ENCODE measurements around the gene PRR20C.
"Not testable (repeated sequence)": the region's sequence is repeated elsewhere in the genome, so short reads cannot be mapped to it uniquely, and the experiment has no call there.

Gene PRR20C

GRCh38 chr13:57153761-57154160 lies at the start of gene PRR20C:
Gene PRR20C, plus strand, starts transcription at chr13:57154061. Its CDS starts 387 bp downstream, at chr13:57154448.
- not testable (repeated sequence) for DNase-seq

GRCh38 chr13:57114945-57115344 lies 38.9 kb upstream of the PRR20C start:
- no peak for DNase-seq

GRCh38 chr13:57123681-57124080 lies 30.2 kb upstream of the PRR20C start:
- DNase-seq = no peak

GRCh38 chr13:57128909-57129308 lies 25.0 kb upstream of the PRR20C start:
- DNase-seq = no peak

- no peak for DNase-seq
These were observed 17.8 kb upstream of the PRR20C start for GRCh38 chr13:57136093-57136492.

- DNase-seq = no peak
These were observed 16.3 kb upstream of the PRR20C start for GRCh38 chr13:57137585-57137984.

GRCh38 chr13:57138988-57139387 lies 14.9 kb upstream of the PRR20C start:
- no peak for DNase-seq

GRCh38 chr13:57139781-57140180 lies 14.1 kb upstream of the PRR20C start:
- not testable (repeated sequence) for DNase-seq

GRCh38 chr13:57140235-57140968 lies 13.5 kb upstream of the PRR20C start, which contains the start of gene PRR20A:
Gene PRR20A, plus strand, starts transcription at chr13:57140918. Its CDS starts 387 bp downstream, at chr13:57141305.
- not testable (repeated sequence) for DNase-seq

GRCh38 chr13:57147188-57147587 lies 6.7 kb upstream of the PRR20C start, which contains the start of gene PRR20B:
Gene PRR20B, plus strand, starts transcription at chr13:57147488. Its CDS starts 387 bp downstream, at chr13:57147875.
- not testable (repeated sequence) for DNase-seq

- not testable (repeated sequence) for DNase-seq
These were observed 5.8 kb upstream of the PRR20C start for GRCh38 chr13:57148106-57148505.

- not testable (repeated sequence) for DNase-seq
These were observed 6.5 kb downstream of the PRR20C start, which contains the start of gene PRR20D for GRCh38 chr13:57160332-57160731. Gene PRR20D, plus strand, starts transcription at chr13:57160632. Its CDS starts 387 bp downstream, at chr13:57161019.

GRCh38 chr13:57166897-57167296 lies 13.0 kb downstream of the PRR20C start, which contains the start of gene PRR20E:
Gene PRR20E, plus strand, starts transcription at chr13:57167197. Its CDS starts 387 bp downstream, at chr13:57167584.
- not testable (repeated sequence) for DNase-seq

GRCh38 chr13:57191667-57192066 lies 37.8 kb downstream of the PRR20C start:
- DNase-seq = no peak
